WI38 (cell line): ENCODE measurements around the gene MALRD1.

ENCODE experiments used
- H3K4me3 ChIP-seq: 2 replicates; pipeline ENCODE4 v1.5.1; 2011; ENCODE audit warnings: low read depth, mild to moderate bottlenecking, control low read depth, low read length
- TF ChIP-seq, protein P1 (sequence below): IDR thresholded peaks from 2 replicates; pipeline ENCODE4 v1.5.1; 2012; ENCODE audit warnings: low read depth, mild to moderate bottlenecking, control low read depth, low read length

MALRD1 gene

DNA sequence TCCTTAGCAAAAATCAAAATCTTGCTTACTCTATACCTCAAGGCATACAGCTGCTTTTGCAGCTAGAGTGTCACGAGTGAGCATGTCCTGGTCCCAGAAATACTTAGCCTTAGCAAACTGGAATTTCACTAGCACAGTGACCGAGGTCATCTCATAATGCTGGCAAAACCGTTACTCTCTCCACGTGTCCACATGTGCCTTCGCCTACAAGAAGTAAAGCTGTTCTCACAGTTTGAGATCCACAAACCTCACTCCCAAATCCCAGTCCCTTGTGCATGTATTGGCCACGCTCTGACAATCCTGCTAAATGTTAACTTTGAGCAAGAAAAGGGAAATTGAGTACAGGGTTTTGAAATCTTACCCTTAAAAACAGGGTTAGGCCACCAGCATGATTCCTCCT lies 656.6 kb downstream of the MALRD1 start:
- TF ChIP-seq, protein P1, sequence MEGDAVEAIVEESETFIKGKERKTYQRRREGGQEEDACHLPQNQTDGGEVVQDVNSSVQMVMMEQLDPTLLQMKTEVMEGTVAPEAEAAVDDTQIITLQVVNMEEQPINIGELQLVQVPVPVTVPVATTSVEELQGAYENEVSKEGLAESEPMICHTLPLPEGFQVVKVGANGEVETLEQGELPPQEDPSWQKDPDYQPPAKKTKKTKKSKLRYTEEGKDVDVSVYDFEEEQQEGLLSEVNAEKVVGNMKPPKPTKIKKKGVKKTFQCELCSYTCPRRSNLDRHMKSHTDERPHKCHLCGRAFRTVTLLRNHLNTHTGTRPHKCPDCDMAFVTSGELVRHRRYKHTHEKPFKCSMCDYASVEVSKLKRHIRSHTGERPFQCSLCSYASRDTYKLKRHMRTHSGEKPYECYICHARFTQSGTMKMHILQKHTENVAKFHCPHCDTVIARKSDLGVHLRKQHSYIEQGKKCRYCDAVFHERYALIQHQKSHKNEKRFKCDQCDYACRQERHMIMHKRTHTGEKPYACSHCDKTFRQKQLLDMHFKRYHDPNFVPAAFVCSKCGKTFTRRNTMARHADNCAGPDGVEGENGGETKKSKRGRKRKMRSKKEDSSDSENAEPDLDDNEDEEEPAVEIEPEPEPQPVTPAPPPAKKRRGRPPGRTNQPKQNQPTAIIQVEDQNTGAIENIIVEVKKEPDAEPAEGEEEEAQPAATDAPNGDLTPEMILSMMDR = no peak
- H3K4me3 ChIP-seq = no peak overlapping the region

DNA sequence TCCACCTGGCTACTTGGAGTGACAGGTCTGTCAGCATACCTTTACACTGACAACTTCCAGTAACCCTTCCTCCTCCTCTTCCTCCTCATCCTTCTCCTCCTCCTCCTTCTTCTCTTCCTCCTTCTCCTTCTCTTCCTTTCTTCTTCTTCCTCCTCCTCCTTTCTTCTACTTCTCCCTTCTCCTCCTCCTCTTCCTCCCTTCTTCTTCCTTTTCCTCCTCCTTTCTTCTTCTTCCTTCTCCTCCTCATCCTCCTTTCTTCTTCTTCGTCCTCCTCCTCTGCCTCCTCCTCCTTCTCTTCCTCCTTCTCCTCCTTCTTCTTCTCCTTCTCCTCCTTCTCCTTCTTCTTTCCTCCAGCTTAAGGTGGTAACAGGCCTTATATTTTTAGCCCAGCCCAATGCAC lies 658.3 kb downstream of the MALRD1 start:
- H3K4me3 ChIP-seq = no peak overlapping the region
- TF ChIP-seq, protein P1 = no peak

DNA sequence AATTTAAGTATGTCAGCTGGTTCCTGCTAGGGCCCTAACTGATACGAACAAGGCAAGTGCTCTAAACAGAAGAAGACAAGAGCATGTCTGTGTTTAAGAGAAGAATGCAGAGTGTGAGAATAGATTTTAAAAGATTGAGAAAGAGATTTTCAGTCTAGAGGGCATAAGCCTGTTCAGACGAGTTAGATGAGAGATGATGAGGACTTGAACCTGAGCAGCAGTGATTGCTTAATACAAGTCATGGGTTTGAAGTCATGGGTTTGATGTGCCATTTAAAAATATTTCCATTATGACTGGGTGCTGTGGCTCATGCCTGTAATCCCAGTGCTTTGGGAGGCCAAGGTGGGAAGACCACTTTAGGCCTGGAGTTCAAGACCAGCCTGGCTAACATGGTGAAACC lies 658.8 kb downstream of the MALRD1 start:
- TF ChIP-seq, protein P1 = no peak
- H3K4me3 ChIP-seq = no peak overlapping the region

DNA sequence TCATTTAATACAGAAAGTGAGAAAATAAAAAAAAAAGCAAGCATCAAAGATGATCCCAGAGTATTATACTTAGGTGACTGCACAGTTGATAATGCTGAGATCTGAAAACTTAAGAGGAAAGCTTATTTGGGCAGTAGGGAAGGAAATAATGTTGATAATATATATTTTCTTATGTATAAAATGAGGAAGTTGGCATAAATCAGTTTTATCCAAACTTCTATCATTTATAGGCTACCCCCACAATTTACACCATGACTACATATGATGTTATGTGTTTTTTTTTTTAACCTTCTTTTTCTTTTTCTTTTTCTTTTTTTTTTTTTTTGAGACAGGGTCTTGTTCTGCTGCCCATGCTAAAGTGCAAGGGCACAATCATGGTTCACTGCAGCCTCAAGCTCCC lies 659.4 kb downstream of the MALRD1 start:
- TF ChIP-seq, protein P1 = no peak
- H3K4me3 ChIP-seq = no peak overlapping the region

DNA sequence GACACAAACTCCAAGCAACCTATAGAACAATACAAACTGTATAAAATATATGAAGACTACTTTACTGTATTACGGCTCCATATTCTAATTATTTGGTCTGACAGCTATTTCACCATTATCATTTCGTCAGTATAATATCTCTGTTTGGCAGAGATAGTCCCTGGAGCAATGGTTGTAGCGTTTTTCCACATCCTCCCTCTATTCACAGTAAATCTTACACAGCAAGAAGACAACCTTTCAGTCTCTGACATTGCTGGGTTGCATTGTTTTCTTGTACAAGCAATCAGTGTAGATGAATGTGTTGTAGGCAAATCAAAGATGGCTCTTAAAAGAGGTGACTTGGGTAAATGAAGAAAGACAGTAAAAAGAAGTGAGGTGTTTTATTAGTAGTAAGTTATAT lies 662.0 kb downstream of the MALRD1 start:
- no peak overlapping the region for H3K4me3 ChIP-seq
- TF ChIP-seq, protein P1 = no peak

DNA sequence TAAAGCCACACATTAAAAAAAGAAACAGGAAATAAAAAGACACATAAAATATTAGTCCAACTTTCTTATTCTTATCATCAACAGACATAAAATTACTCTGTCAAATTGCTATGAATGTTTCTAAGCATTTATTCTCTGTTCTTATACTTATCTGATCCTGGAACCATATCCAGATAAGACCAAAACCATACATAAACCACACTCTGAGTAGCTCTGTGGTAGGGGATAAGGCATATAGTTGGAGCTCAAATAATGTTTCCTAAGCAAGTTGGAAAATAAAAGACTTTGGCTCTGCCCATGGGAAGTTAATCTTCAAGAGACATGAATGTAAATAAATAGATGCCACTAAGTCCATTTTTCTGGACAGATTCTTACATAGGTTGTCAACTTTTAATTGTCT lies 664.6 kb downstream of the MALRD1 start:
- no peak overlapping the region for H3K4me3 ChIP-seq
- TF ChIP-seq, protein P1 = no peak

DNA sequence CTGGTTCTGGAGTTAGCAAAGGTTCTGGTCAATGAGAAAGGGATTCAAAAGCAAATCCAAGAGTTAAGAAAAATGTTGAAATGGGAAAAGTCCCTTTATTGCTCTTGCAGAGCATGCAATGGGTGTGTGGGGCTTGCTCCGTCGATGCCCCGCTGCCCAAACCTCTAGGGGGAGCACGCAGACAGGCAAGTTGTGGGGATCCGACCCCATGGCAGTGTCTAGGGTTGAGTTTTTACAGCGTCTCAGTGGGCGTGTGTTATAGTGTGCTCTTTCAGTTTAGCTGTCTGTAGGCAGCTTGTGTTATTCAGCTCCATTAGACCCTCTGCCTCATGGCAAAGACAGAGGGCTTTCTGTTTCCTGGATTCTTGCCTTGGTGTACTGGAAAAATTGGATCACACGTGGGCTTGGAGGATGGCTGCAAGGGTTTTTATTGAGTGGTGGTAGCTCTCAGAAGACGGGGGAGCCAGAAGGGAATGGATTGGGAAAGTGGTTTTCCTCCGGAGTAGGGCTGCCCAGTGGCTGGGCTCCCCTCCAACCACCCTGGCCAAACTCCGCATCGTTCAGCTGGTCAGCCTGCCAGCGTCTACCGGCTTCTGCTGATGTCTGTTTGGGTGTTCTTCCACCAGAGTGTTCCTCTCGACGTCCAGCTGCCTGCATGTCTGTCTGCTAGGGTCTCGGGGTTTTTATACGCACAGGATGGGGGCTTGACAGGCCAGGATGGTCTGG lies 665.4 kb downstream of the MALRD1 start:
- TF ChIP-seq, protein P1 = no peak

More for the DNA sequence above, 665.4 kb downstream of the MALRD1 start:
- no peak overlapping the region for H3K4me3 ChIP-seq
